Hematopoietic multipotent progenitor cell treated with erythropoietin and hydrocortisone succinate and interleukin-3 and kit ligand, for 4 days (in vitro differentiated cells): ENCODE data around the gene PACSIN1.
"Not testable (repeated sequence)": the region's sequence is repeated elsewhere in the genome, so short reads cannot be mapped to it uniquely, and the experiment has no call there.

ENCODE experiments used
- DNase-seq: peaks from one replicate; pipeline ENCODE4 v3.0.0-alpha.2; 2015

The PACSIN1 gene

DNA sequence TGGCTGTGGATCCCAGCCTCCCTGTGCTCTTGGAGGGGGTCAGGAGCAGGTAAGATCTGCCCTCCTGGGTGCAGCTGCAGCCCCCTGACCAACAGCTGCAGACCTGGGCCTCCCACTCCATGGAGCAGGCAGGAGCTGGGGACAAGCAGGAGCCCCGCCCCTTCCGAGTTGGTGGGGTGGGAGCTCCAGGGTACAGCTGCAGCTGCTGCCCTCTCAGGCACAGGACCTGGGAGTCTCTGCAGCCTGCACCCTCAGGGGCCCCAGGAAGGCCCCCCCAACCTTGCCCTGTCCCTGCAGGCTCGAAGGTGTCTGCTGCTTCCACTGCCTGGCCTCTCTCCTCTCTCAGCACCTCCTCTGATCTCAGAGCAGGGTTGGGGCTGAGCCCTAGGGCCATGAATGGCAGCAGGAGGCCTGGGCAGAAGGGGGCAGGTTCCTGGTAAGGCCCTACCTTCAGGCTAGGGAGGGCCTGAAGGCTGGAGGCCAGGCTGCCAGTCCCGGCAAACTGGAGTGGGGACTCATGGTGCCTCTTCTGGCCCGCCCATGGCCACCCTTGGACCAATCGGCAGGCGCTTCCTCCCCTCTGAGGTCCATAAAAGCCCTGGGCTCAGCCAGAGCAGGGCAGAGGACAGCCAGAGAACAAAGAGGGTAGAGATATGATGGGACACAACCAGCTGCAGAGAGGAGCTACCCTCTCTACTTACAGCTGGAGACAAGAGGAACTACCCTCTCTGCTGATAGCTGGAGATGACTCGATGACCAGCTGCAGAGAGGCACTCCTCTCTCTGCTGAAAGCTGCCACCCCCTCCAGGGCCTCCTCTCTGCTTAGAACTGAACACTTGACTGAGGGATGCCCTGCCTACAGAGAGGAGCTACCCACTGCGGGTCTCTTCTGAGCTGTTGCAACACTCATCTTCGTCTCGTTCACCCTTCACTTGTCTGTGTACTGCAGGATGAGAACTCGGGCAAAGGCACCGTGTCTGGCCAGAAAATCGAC, 7.8 kb upstream of the PACSIN1 start:
- peak; percentile 28 for DNase-seq

- peak; percentile 79 for DNase-seq
Observed at GRCh38 chr6:34459899-34460593, 5.8 kb upstream of the PACSIN1 start.

GRCh38 chr6:34460796-34461507, 4.9 kb upstream of the PACSIN1 start:
- no peak for DNase-seq

DNA sequence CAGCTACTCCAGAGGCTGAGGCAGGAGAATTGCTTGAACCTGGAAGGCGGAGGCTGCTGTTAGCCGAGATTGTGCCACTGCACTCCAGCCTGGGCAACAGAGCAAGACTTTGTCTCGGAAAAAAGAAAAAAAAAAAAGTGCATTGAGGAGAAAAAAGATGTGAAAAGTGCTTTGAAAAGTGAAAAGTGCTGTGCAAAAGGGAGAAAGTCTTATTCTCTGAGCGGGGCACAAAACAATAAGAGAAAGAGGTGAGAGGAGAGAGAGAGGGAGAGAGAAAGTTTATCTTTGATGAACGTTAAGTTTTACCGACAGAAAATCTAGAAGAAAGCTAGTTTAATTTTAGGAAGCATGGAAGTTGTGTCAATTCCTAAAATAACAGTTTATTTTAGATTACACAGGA, 3.9 kb upstream of the PACSIN1 start:
- DNase-seq: no peak

DNA sequence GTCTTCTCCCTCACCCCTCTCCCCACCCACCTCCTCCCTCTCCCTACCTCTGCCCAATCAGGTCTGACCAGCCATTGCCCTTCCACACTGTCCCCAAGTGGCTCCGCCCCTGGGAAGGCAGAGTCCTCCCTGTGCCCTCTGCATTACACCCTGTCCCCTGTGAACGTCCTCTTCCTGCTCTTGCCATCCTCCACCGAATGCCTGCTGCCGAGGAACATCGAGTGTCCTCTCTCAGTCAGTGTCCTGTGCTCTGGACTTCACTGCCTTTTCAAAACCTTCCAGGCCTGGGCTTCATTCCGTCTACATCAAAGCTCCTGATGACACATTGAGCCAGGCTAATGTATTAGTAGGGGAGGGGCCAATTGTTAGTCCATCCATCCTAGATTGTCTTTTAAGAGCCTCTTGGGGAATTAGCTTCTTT, 3.3 kb upstream of the PACSIN1 start:
- DNase-seq: peak; percentile 44

GRCh38 chr6:34463299-34463698, 2.6 kb upstream of the PACSIN1 start:
- DNase-seq: no peak

GRCh38 chr6:34463849-34464248, 2.0 kb upstream of the PACSIN1 start:
- no peak for DNase-seq

GRCh38 chr6:34466242-34467185, 638 bp downstream of the PACSIN1 start:
- no peak for DNase-seq

- DNase-seq: no peak
Observed at GRCh38 chr6:34468378-34468892, 2.6 kb downstream of the PACSIN1 start.

DNA sequence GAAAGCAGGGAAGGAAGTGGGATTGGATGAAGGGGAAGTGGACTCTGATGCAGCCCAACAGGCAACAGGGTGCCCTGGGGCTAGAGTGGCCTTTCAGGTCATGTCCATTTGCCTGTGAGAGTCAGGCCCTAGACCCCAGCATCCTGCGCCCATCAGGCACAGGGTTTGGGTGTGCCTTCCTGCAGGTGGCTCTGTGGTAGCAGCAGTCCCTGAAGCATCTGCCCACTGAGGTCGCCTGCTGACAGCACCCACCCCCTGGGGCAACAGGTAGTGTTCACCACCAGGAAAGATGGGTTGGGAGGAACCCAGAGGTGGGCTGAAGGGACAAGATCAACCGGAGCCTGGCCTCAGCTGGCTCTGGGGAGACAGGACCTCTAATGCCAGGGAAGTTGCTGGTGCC, 3.6 kb downstream of the PACSIN1 start:
- no peak for DNase-seq

DNA sequence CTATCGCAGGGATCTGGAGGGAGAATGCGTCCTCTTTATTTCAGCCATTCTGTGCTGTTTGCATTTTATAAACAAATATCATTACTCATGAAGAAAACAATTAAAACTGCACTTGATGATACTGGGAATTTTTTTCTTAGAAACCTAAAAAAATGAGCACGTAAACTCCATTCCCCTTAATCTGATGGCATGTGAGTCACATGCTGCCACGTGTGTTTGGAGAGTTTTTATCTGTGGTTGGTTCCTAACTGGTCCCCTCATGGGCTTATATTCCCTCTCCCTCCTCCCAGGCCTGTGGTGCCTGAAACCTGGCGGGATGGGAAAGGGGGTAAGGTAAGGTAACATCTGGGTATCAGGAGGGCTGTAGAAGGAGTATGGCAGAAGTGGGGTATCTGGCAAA, 6.5 kb downstream of the PACSIN1 start:
- DNase-seq: no peak

DNA sequence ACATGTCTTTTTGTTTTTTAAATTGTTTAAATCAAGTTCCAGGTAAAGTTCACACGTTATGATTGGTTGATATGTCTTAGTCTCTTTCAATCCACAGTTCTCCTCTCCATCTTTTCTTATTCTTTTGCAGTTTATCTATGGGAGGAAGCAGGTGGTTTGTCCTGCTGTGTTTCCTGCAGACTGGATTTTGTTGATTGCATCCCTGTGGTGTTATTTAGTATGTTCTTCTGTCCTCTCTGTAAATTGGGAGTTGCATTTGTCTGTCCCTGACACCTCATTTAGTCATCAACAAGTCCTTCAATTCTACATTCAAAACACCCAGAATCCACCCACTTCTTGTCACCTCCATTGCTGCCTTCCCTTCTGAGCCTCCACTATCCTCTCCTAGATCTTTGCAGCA, 8.1 kb downstream of the PACSIN1 start:
- DNase-seq: no peak

DNA sequence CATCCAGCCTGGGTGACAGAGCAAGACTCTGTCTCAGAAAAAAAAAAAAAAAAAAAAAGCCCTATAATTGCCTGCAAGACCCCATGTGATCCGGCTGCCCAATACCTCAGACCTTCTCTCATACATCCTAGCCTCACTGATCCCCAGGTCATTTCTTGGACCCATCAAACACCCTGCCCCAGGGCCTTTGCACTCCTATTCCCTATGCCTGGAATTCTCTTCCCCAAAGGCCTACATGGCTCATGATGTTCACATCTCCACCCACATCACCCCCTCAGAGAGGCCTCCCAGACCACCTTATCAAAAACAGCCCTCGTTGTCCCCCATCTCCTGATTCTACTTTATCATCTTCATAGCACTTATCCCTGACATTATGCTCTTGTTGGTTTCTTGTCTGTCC, 8.9 kb downstream of the PACSIN1 start:
- no peak for DNase-seq

DNA sequence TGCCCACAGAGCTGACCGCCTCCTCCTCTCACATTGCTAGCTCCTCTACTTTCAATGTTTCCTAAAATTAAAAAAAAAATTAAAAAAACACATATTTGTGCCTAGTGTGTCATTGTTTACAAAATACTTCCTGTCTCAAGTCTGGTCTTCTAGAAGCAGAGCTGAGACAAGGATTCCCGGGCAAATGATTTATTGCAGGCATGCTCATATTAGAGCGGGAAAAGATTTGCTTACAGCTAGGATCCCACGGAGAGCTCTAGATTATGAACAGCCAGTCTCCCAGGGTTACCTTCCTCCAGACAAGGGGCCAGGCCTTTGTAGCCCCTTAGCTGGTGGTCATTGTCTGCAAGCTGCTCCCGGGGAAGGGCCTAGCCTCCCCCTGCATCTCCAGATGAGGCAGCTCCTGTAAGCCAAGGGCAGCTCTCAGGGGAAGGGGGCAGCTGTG, 9.4 kb downstream of the PACSIN1 start:
- no peak for DNase-seq

DNA sequence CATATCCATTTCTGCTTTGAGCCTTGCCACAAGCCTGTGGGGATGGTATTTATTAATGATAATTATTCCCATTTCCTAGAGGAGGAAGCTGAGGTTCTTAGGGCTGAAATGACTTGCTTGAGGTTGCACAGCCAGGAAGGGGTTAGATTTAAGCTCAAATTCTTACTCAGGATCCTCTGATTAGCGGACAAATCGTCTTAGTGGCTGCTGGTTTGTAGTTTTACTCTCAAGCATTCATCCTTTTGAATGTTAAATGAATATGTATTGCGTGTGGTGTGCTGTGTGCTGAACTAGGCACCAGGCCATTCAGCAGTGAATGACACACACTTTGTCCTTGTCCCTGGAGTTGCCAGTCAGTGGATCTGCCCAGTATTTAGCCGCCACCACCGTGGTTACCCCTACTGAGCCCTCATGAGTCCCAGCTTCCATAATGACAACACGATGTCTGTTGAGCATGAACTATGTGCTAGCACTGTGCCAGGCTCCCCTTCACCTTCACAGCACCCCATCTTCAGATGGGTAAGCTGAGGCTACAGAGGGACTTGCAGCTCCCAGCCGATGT, 10.0 kb downstream of the PACSIN1 start:
- no peak for DNase-seq

- DNase-seq: no peak
Observed at GRCh38 chr6:34476447-34476846, 10.6 kb downstream of the PACSIN1 start.

DNA sequence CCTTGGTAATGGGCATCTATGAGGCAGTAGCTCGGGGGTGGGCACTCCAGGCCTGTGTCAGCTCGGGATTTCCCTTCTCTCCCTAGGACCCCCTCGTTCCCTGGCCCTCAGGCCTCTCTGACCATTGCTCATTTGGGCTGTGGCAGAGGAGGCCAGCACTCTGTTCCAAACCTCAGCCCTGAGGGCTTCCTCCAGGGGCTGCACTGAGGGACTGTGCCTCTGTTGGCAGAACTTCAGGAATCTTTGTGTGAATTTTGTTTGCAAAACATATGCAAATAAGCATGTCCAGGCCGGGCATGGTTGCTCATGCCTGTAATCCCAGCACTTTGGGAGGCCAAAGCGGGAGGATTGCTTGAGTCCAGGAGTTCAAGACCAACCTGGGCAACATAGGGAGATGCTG, 11.0 kb downstream of the PACSIN1 start:
- no peak for DNase-seq

DNA sequence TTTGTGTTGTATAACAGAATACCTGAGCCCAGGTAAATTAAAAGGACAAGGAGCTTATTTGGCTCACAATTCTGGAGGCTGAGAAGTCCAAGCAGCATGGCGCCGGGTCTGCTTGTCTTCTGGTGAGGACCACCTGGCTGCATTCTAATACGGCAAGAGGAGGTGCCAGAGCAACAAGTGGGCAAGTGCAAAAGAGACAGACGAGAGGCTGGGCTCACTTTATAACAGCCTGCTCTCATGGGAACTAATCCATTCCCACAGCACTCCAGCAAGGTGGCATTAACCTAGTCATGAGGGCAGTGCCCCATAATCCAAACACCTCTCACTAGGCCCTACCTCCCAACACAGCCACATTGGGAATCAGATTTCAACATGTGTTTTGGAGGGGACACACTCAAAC, 12.9 kb downstream of the PACSIN1 start:
- DNase-seq: no peak

DNA sequence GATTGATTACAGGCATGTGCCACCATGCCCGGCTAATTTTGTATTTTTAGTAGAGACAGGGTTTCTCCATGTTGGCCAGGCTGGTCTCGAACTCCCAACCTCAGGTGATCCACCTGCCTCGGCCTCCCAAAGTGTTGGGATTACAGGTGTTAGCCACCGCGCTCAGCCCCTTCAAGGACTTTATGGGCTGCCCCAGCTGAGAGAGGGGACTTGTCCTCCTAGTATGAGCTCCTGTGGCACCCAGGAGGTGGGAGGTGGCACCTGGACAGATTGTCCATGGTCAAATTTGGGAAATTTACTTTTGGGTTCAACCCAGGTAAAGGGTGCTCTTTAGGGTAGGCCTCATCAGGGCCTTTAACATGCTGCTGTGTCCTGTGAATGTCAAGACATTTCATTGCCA, 17.9 kb downstream of the PACSIN1 start:
- DNase-seq: not testable (repeated sequence)

DNA sequence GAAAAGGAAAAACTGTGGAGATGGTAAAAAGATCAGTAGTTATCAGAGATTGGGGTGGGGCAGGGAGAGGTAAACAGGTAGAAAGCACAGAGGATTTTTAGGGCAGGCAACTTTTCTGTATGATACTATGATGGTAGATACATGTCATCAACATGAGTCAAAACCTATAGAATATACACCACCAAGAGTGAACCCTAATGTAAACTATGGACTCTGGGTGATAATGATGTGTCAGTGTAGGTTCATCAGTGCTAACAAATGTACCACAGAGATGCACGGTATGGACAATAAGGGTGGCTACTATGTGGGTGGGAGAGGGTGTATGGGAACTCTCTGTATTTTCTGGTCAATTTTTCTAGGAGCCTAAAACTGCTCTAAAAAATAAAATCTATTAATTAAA, 18.5 kb downstream of the PACSIN1 start:
- DNase-seq: no peak

GRCh38 chr6:34484899-34485298, 19.0 kb downstream of the PACSIN1 start:
- DNase-seq: peak; percentile 29
